Activated CD8-positive, alpha-beta memory T cell treated with anti-CD3 and anti-CD28 coated beads for 4 hours (primary cell): ENCODE measurements around the gene GABBR2.
A peak's percentile ranks its signal among the peaks of the same experiment; 100 is the strongest.

Experiments
- DNase-seq, 2 donors: peaks; one replicate each; pipeline ENCODE4 v3.0.0-alpha.2; 2020; ENCODE audit warnings: low read depth in 2 of 2

GABBR2 gene

GRCh38 chr9:98260635-98261034, 448.1 kb downstream of the GABBR2 start:
- no peak for DNase-seq

- no peak for DNase-seq
These were observed 448.9 kb downstream of the GABBR2 start for GRCh38 chr9:98259791-98260190.

- DNase-seq: peak in 1 of 2 donors; percentile 14
These were observed 452.0 kb downstream of the GABBR2 start for GRCh38 chr9:98256756-98257155.

- peak; percentile 93 to 96 for DNase-seq
These were observed 453.0 kb downstream of the GABBR2 start, which contains the start of gene TBC1D2 for GRCh38 chr9:98255578-98256296. TBC1D2 (minus strand) TSS chr9:98255649; CDS start chr9:98255541, 108 bp downstream.

GRCh38 chr9:98255061-98255577, 453.6 kb downstream of the GABBR2 start:
- DNase-seq: no peak

- DNase-seq: no peak
These were observed 454.3 kb downstream of the GABBR2 start for GRCh38 chr9:98254228-98255060.

- no peak for DNase-seq
These were observed 455.2 kb downstream of the GABBR2 start for GRCh38 chr9:98253565-98253964.

GRCh38 chr9:98251551-98251950, 457.2 kb downstream of the GABBR2 start:
- no peak for DNase-seq

GRCh38 chr9:98249771-98250170, 459.0 kb downstream of the GABBR2 start:
- DNase-seq: no peak

- no peak for DNase-seq
These were observed 459.8 kb downstream of the GABBR2 start for GRCh38 chr9:98248737-98249474.

- no peak for DNase-seq
These were observed 460.7 kb downstream of the GABBR2 start for GRCh38 chr9:98247831-98248657.

- DNase-seq: no peak
These were observed 466.3 kb downstream of the GABBR2 start for GRCh38 chr9:98242426-98242825.

GRCh38 chr9:98241357-98242300, 467.1 kb downstream of the GABBR2 start:
- DNase-seq: no peak

- DNase-seq: no peak
These were observed 468.3 kb downstream of the GABBR2 start for GRCh38 chr9:98240475-98240874.
